H9 (cell line): ENCODE data around the gene GABRD. TPM values are rescaled to one million over a fixed set of nuclear protein-coding genes. Genes with fewer than 3 reads are reported as not detected.
"Not testable (repeated sequence)": the region's sequence is repeated elsewhere in the genome, so short reads cannot be mapped to it uniquely, and the experiment has no call there.

Source experiments
- DNase-seq: peaks from one replicate; pipeline ENCODE4 v3.0.0-alpha.2; 2017
- H2AFZ ChIP-seq: one replicate; pipeline ENCODE4 v1.6.1; 2013; ENCODE audit warnings: mild to moderate bottlenecking, low read length, control low read depth, moderate library complexity
- H2AK5ac ChIP-seq: 2 replicates; pipeline ENCODE4 v1.6.1; 2013; ENCODE audit warnings: low read length, control low read depth, mixed read lengths; ENCODE audit not compliant: insufficient read length
- H2BK120ac ChIP-seq: one replicate; pipeline ENCODE4 v1.6.1; 2013; ENCODE audit warnings: low read depth, mild to moderate bottlenecking, low read length, control low read depth, inconsistent platforms; ENCODE audit not compliant: poor library complexity, severe bottlenecking
- H2BK12ac ChIP-seq: 2 replicates; pipeline ENCODE4 v1.6.1; 2013; ENCODE audit warnings: low read length, control low read depth, mixed read lengths, low read depth; ENCODE audit not compliant: insufficient read length
- H2BK15ac ChIP-seq: 2 replicates; pipeline ENCODE4 v1.6.1; 2013; ENCODE audit warnings: low read depth, low read length, control low read depth
- H2BK20ac ChIP-seq: one replicate; pipeline ENCODE4 v1.6.1; 2013; ENCODE audit warnings: low read depth, mild to moderate bottlenecking, low read length, control low read depth, inconsistent platforms; ENCODE audit not compliant: poor library complexity, severe bottlenecking
- H2BK5ac ChIP-seq: 2 replicates; pipeline ENCODE4 v1.6.1; 2013; ENCODE audit warnings: low read length, control low read depth, mixed read lengths; ENCODE audit not compliant: insufficient read length
- H3K14ac ChIP-seq: 2 replicates; pipeline ENCODE4 v1.6.1; 2013; ENCODE audit warnings: low read length, control low read depth; ENCODE audit not compliant: insufficient read depth
- H3K18ac ChIP-seq: 2 replicates; pipeline ENCODE4 v1.6.1; 2013; ENCODE audit warnings: low read depth, mild to moderate bottlenecking, mixed read lengths, low read length, control low read depth; ENCODE audit not compliant: insufficient read length
- H3K23ac ChIP-seq: 2 replicates; pipeline ENCODE4 v1.6.1; 2013; ENCODE audit warnings: low read length, control low read depth, mixed read lengths, low read depth; ENCODE audit not compliant: insufficient read length
- H3K23me2 ChIP-seq: 2 replicates; pipeline ENCODE4 v1.6.1; 2013; ENCODE audit warnings: low read depth, mild to moderate bottlenecking, mixed read lengths, low read length, control low read depth; ENCODE audit not compliant: insufficient read length, poor library complexity, severe bottlenecking
- H3K27ac ChIP-seq: 2 replicates; pipeline ENCODE4 v1.5.1; 2013; ENCODE audit warnings: low read length, control low read depth, mixed read lengths, low read depth; ENCODE audit not compliant: insufficient read length
- H3K27me3 ChIP-seq: 2 replicates; pipeline ENCODE4 v1.6.1; 2013; ENCODE audit warnings: low read length, control low read depth, inconsistent platforms; ENCODE audit not compliant: insufficient read depth
- H3K4ac ChIP-seq: 2 replicates; pipeline ENCODE4 v1.6.1; 2013; ENCODE audit warnings: low read depth, mild to moderate bottlenecking, control low read depth, inconsistent platforms, low read length, moderate library complexity
- H3K4me1 ChIP-seq: 2 replicates; pipeline ENCODE4 v1.6.1; 2013; ENCODE audit warnings: low read length, control low read depth, inconsistent platforms; ENCODE audit not compliant: insufficient read depth
- H3K4me2 ChIP-seq: 2 replicates; pipeline ENCODE4 v1.6.1; 2013; ENCODE audit warnings: low read length, control low read depth, mixed read lengths; ENCODE audit not compliant: insufficient read length, insufficient read depth
- H3K56ac ChIP-seq: 2 replicates; pipeline ENCODE4 v1.6.1; 2013; ENCODE audit warnings: low read depth, mild to moderate bottlenecking, mixed read lengths, low read length, control low read depth; ENCODE audit not compliant: insufficient read length
- H3K79me1 ChIP-seq: 2 replicates; pipeline ENCODE4 v1.6.1; 2013; ENCODE audit warnings: low read depth, mild to moderate bottlenecking, moderate library complexity, low read length, control low read depth, inconsistent platforms; ENCODE audit not compliant: insufficient read depth, poor library complexity, severe bottlenecking
- H3K79me2 ChIP-seq: 2 replicates; pipeline ENCODE4 v1.6.1; 2013; ENCODE audit warnings: low read length, control low read depth, inconsistent platforms; ENCODE audit not compliant: insufficient read depth
- H3K9ac ChIP-seq: 2 replicates; pipeline ENCODE4 v1.6.1; 2013; ENCODE audit warnings: low read length, control low read depth, mixed read lengths; ENCODE audit not compliant: insufficient read length; ENCODE audit errors: extremely low read depth
- H3K9me3 ChIP-seq: one replicate; pipeline ENCODE4 v1.6.1; 2013; ENCODE audit warnings: low read depth, low read length, inconsistent platforms; ENCODE audit not compliant: control insufficient read depth
- H3T11ph ChIP-seq: one replicate; pipeline ENCODE4 v1.6.1; 2013; ENCODE audit warnings: mild to moderate bottlenecking, low read length, control low read depth, inconsistent platforms
- H4K20me1 ChIP-seq: one replicate; pipeline ENCODE4 v1.6.1; 2013; ENCODE audit not compliant: control insufficient read depth, insufficient read length, insufficient read depth
- H4K5ac ChIP-seq: 2 replicates; pipeline ENCODE4 v1.6.1; 2013; ENCODE audit warnings: low read depth, mild to moderate bottlenecking, mixed read lengths, low read length, control low read depth; ENCODE audit not compliant: insufficient read length
- H4K8ac ChIP-seq: replicated peaks from 2 replicates; pipeline ENCODE4 v1.6.1; 2013; ENCODE audit warnings: low read length, control low read depth, mixed read lengths, low read depth; ENCODE audit not compliant: insufficient read length
- H4K91ac ChIP-seq: 2 replicates; pipeline ENCODE4 v1.6.1; 2013; ENCODE audit warnings: low read depth, mild to moderate bottlenecking, moderate library complexity, mixed read lengths, low read length, control low read depth; ENCODE audit not compliant: insufficient read length
- H3K27ac Mint-ChIP-seq, 3 experiments: 2 replicates in 2 of 3; 3 replicates in 1 of 3; pipeline ENCODE4 v1.8.0; 2020 to 2021; ENCODE audit warnings: mixed read lengths in 3 of 3, mild to moderate bottlenecking in 1 of 3, moderate library complexity in 1 of 3
- H3K27me3 Mint-ChIP-seq: 2 replicates; pipeline ENCODE4 v1.8.0; 2021; ENCODE audit warnings: low read depth, mild to moderate bottlenecking, moderate library complexity, mixed read lengths
- H3K36me3 Mint-ChIP-seq, 3 experiments: 2 replicates in 2 of 3; 3 replicates in 1 of 3; pipeline ENCODE4 v1.8.0; 2020 to 2021; ENCODE audit warnings: low read depth in 3 of 3, mixed read lengths in 3 of 3; ENCODE audit not compliant: insufficient read depth in 1 of 3
- H3K4me1 Mint-ChIP-seq, 2 experiments: 2 replicates each; pipeline ENCODE4 v1.8.0; 2020; ENCODE audit warnings: mixed read lengths in 2 of 2
- H3K4me3 Mint-ChIP-seq, 2 experiments: 2 replicates in 1 of 2; 3 replicates in 1 of 2; pipeline ENCODE4 v1.8.0; 2020 to 2021; ENCODE audit warnings: mild to moderate bottlenecking in 2 of 2, mixed read lengths in 2 of 2, moderate library complexity in 1 of 2
- H3K9me3 Mint-ChIP-seq, 2 experiments: 2 replicates in 1 of 2; 3 replicates in 1 of 2; pipeline ENCODE4 v1.8.0; 2020; ENCODE audit warnings: mild to moderate bottlenecking in 2 of 2, mixed read lengths in 2 of 2, moderate library complexity in 1 of 2
- WGBS: extraction: QIAGEN DNeasy Blood & Tissue Kit; methylation state at CpG from one replicate; pipeline ENCODE4 v1.1.7; 2013; ENCODE audit warnings: missing lambda C conversion rate, low lambda C conversion rate, mixed read lengths; ENCODE audit not compliant: insufficient read length; ENCODE audit errors: extremely low coverage; 5-methylcytosine and 5-hydroxymethylcytosine counted together
- total RNA-seq: library from RNA; stranded (reverse); gene quantifications from 2 replicates; pipeline ENCODE4 v1.2.1, GENCODE V29; 2021
- TF ChIP-seq, protein P1 (sequence below): fragments of 200-600 bp; sonication (generic); conservative IDR thresholded peaks from 3 replicates; pipeline ENCODE4 v1.8.0; 2021; ENCODE audit warnings: antibody characterized with exemption, mild to moderate bottlenecking

The GABRD gene
- total RNA-seq, 1 experiment from 2014 or later = 0.59 TPM

GRCh38 chr1:1981142-1981500 is 38.0 kb upstream of the GABRD start:
- Histone ChIP-seq H2BK5ac (no peak overlapping the region), H3K9me3 (no peaks in the 10 kb centered on the region), H3K79me1 (no peaks in the 10 kb centered on the region), H3K23me2 (no peaks in the 10 kb centered on the region), H3K23ac (no peak overlapping the region), H4K91ac (no peak overlapping the region), H3K9ac (no peak overlapping the region), H2BK20ac (no peak overlapping the region), H2BK15ac (no peak overlapping the region), H2AFZ (no peak overlapping the region), H3K79me2 (no peaks in the 10 kb centered on the region), H3T11ph (no peak overlapping the region), H2BK12ac (no peak overlapping the region), H3K4me2 (no peak overlapping the region), H4K5ac (no peak overlapping the region), H3K14ac (no peak overlapping the region), H3K18ac (no peak overlapping the region), H3K4ac (no peak overlapping the region), H3K56ac (no peak overlapping the region), H3K27me3 (no peaks in the 10 kb centered on the region), H2BK120ac (no peak overlapping the region), H3K4me1 (no peaks in the 10 kb centered on the region), H4K8ac (no peak overlapping the region), H2AK5ac (no peak overlapping the region), H3K27ac (no peak overlapping the region), H4K20me1 (no peaks in the 10 kb centered on the region)
- no peak overlapping the region for H3K4me3 Mint-ChIP-seq
- H3K27ac Mint-ChIP-seq = no peak overlapping the region
- peaks cover 0 to 5% of the 10 kb centered on the region in 2 experiments; a peak in 2 of 4 replicates for H3K4me1 Mint-ChIP-seq
- TF ChIP-seq, protein P1, sequence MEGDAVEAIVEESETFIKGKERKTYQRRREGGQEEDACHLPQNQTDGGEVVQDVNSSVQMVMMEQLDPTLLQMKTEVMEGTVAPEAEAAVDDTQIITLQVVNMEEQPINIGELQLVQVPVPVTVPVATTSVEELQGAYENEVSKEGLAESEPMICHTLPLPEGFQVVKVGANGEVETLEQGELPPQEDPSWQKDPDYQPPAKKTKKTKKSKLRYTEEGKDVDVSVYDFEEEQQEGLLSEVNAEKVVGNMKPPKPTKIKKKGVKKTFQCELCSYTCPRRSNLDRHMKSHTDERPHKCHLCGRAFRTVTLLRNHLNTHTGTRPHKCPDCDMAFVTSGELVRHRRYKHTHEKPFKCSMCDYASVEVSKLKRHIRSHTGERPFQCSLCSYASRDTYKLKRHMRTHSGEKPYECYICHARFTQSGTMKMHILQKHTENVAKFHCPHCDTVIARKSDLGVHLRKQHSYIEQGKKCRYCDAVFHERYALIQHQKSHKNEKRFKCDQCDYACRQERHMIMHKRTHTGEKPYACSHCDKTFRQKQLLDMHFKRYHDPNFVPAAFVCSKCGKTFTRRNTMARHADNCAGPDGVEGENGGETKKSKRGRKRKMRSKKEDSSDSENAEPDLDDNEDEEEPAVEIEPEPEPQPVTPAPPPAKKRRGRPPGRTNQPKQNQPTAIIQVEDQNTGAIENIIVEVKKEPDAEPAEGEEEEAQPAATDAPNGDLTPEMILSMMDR = no peak
- WGBS = no CpG with 5 or more reads among the region's 26 CpGs
- peaks cover 0 to 11% (median 0%) of the 10 kb centered on the region in 3 experiments; a peak in 2 of 7 replicates for H3K36me3 Mint-ChIP-seq
- peaks cover 9 to 20% of the 10 kb centered on the region in 2 experiments for H3K9me3 Mint-ChIP-seq
- no peak for DNase-seq
- peaks cover 3% of the 10 kb centered on the region for H3K27me3 Mint-ChIP-seq

- H3K79me2 ChIP-seq, H4K91ac ChIP-seq, H3K27ac ChIP-seq, H2BK5ac ChIP-seq, H2AK5ac ChIP-seq, H4K5ac ChIP-seq, H3K4me3 Mint-ChIP-seq, H3K4me1 ChIP-seq, H3K27me3 ChIP-seq, H2AFZ ChIP-seq, H3K27me3 Mint-ChIP-seq, H2BK15ac ChIP-seq, H3K9me3 ChIP-seq, DNase-seq, H2BK20ac ChIP-seq, H3K4me2 ChIP-seq, H3K14ac ChIP-seq, H4K20me1 ChIP-seq, H3K23me2 ChIP-seq, H3K4ac ChIP-seq, H3K18ac ChIP-seq, H2BK12ac ChIP-seq, H4K8ac ChIP-seq, H3K9ac ChIP-seq, H2BK120ac ChIP-seq, H3K27ac Mint-ChIP-seq, H3K56ac ChIP-seq, H3K4me1 Mint-ChIP-seq, H3T11ph ChIP-seq, H3K79me1 ChIP-seq, H3K23ac ChIP-seq: not testable (repeated sequence)
- Mint-ChIP-seq H3K9me3 (peaks cover 9 to 16% of the 10 kb centered on the region in 2 experiments), H3K36me3 (peaks cover 0 to 11% (median 0%) of the 10 kb centered on the region in 3 experiments; a peak in 2 of 7 replicates)
- no CpG with 5 or more reads among the region's 73 CpGs for WGBS
Observed at GRCh38 chr1:1981631-1982327, 37.4 kb upstream of the GABRD start.
